ENCODE measurements around the gene BTBD7. TPM values are rescaled to one million over a fixed set of nuclear protein-coding genes. Genes with fewer than 3 reads are reported as not detected.

The BTBD7 gene
- total RNA-seq, 1 donor from 2014 or later, result 45.9 TPM

- peaks cover 14% of the 10 kb centered on the region for H3K27me3 Mint-ChIP-seq (ENCODE audit: unreplicated experiment)
- TF ChIP-seq CTCF (IDR thresholded peaks at IDR 0.05), result no peak
- H3K4me3 Mint-ChIP-seq (ENCODE audit: unreplicated experiment), result no peak within 1 kb of the TSS
- no peak within 1 kb of the TSS for H3K27ac Mint-ChIP-seq (ENCODE audit: unreplicated experiment)
- no peaks in the 10 kb centered on the region for H3K9me3 Mint-ChIP-seq (ENCODE audit: unreplicated experiment)
- DNase-seq (ENCODE audit: extremely low spot score, unreplicated experiment), result no peak
- H3K36me3 Mint-ChIP-seq (ENCODE audit: unreplicated experiment), result no peaks in the 10 kb centered on the region
- H3K4me1 Mint-ChIP-seq (ENCODE audit: unreplicated experiment), result no peaks in the 10 kb centered on the region
These were observed 14.3 kb upstream of the BTBD7 start, which contains the start of gene COX8C for GRCh38 chr14:93346926-93347721. Gene COX8C, plus strand, starts transcription at chr14:93347182. Its CDS starts 87 bp downstream, at chr14:93347269.

GRCh38 chr14:93343797-93344196 lies 11.0 kb upstream of the BTBD7 start:
- peaks cover 7% of the 10 kb centered on the region for H3K27me3 Mint-ChIP-seq (ENCODE audit: unreplicated experiment)
- H3K9me3 Mint-ChIP-seq (ENCODE audit: unreplicated experiment), result no peaks in the 10 kb centered on the region
- DNase-seq (ENCODE audit: extremely low spot score, unreplicated experiment), result no peak
- no peak for TF ChIP-seq CTCF (IDR thresholded peaks at IDR 0.05)
- no peaks in the 10 kb centered on the region for H3K4me1 Mint-ChIP-seq (ENCODE audit: unreplicated experiment)
- no peak overlapping the region for H3K27ac Mint-ChIP-seq (ENCODE audit: unreplicated experiment)
- no peak overlapping the region for H3K4me3 Mint-ChIP-seq (ENCODE audit: unreplicated experiment)
- H3K36me3 Mint-ChIP-seq (ENCODE audit: unreplicated experiment), result no peaks in the 10 kb centered on the region

DNA sequence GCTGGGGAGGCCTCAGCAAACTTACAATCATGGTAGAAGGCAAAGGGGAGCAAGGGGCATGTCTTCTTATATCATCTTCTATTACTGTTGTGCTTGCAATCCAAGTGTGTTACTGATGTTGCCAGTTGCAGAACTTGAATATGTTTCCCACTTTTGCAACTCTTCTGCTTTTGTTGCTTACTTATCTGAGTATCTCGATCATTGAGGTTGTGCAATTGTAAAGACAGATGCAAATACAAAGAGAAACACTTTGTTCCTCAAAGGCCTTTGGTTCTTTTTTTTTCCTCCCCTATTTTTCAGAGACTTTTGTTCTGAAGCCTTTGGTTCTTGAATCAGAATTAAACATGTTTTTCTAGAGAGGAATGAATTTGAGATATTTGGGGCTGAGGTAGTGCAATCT lies 10.4 kb upstream of the BTBD7 start:
- H3K4me1 Mint-ChIP-seq (ENCODE audit: unreplicated experiment), result no peaks in the 10 kb centered on the region
- no peak for TF ChIP-seq CTCF (IDR thresholded peaks at IDR 0.05)
- H3K27me3 Mint-ChIP-seq (ENCODE audit: unreplicated experiment), result peaks cover 2% of the 10 kb centered on the region
- no peak overlapping the region for H3K27ac Mint-ChIP-seq (ENCODE audit: unreplicated experiment)
- H3K9me3 Mint-ChIP-seq (ENCODE audit: unreplicated experiment), result no peaks in the 10 kb centered on the region
- H3K36me3 Mint-ChIP-seq (ENCODE audit: unreplicated experiment), result no peaks in the 10 kb centered on the region
- H3K4me3 Mint-ChIP-seq (ENCODE audit: unreplicated experiment), result no peak overlapping the region
- no peak for DNase-seq (ENCODE audit: extremely low spot score, unreplicated experiment)

- no peak for DNase-seq (ENCODE audit: extremely low spot score, unreplicated experiment)
- no peak for TF ChIP-seq CTCF (IDR thresholded peaks at IDR 0.05)
- Mint-ChIP-seq H3K9me3 (ENCODE audit: unreplicated experiment) (no peaks in the 10 kb centered on the region), H3K4me1 (ENCODE audit: unreplicated experiment) (peaks cover 8% of the 10 kb centered on the region), H3K36me3 (ENCODE audit: unreplicated experiment) (no peaks in the 10 kb centered on the region), H3K27ac (ENCODE audit: unreplicated experiment) (no peak overlapping the region), H3K4me3 (ENCODE audit: unreplicated experiment) (no peak overlapping the region), H3K27me3 (ENCODE audit: unreplicated experiment) (no peaks in the 10 kb centered on the region)
These were observed 5.0 kb upstream of the BTBD7 start for GRCh38 chr14:93337884-93338283.

DNA sequence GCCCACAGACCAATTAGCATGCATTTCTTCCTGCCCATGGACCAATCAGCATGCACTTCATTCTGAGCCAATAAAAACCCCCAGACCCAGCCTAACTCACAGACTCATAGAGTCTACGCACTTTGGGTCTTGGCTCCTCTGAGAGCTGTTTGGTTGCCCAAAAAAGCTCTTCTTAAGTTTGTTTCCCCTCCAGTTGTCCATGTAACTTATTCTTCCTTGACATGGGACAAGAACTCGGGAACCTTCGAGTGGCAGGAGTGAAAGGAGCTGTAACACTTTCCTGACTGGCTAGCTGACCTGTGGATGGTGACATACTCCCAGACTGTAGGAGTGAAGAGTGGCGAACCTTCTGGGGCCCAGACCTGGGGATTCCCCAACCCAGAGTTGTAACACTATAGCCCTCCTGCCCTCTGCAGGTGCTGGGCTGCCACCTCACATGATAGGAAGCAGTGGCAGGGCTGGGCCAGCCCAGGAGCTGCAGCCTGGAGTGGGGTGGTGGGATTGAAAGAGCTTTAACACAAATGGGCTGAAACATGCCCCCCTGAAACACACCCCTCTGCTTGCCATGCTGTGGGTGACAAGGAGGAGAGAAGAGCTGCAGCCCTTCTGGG lies 4.4 kb upstream of the BTBD7 start:
- peaks cover 8% of the 10 kb centered on the region for H3K4me1 Mint-ChIP-seq (ENCODE audit: unreplicated experiment)
- no peaks in the 10 kb centered on the region for H3K36me3 Mint-ChIP-seq (ENCODE audit: unreplicated experiment)
- no peak for DNase-seq (ENCODE audit: extremely low spot score, unreplicated experiment)
- H3K27me3 Mint-ChIP-seq (ENCODE audit: unreplicated experiment), result no peaks in the 10 kb centered on the region
- no peak overlapping the region for H3K4me3 Mint-ChIP-seq (ENCODE audit: unreplicated experiment)
- no peak for TF ChIP-seq CTCF (IDR thresholded peaks at IDR 0.05)
- H3K9me3 Mint-ChIP-seq (ENCODE audit: unreplicated experiment), result no peaks in the 10 kb centered on the region
- H3K27ac Mint-ChIP-seq (ENCODE audit: unreplicated experiment), result no peak overlapping the region

All from osteocyte (in vitro differentiated cells).